Esophagus squamous epithelium (tissue), 4 donors: ENCODE results near the gene CASP14.

Source experiments
- POLR2A ChIP-seq, 4 donors: fragments of 450-650 bp; IDR thresholded peaks; one replicate each; pipeline ENCODE4 v1.6.1; 2017; ENCODE audit warnings: antibody characterized with exemption in 4 of 4, mild to moderate bottlenecking in 4 of 4, moderate library complexity in 3 of 4
- TF ChIP-seq, protein P1 (sequence below), 6 experiments: fragments of 450-650 bp in 4 of 6; fragments of 200-600 bp in 2 of 6; sonication (generic) in 2 of 6; IDR thresholded peaks; one replicate each; pipeline ENCODE4 v1.5.1; 2016 to 2019; ENCODE audit warnings: antibody characterized with exemption in 6 of 6, mild to moderate bottlenecking in 4 of 6, moderate library complexity in 4 of 6

DNA sequence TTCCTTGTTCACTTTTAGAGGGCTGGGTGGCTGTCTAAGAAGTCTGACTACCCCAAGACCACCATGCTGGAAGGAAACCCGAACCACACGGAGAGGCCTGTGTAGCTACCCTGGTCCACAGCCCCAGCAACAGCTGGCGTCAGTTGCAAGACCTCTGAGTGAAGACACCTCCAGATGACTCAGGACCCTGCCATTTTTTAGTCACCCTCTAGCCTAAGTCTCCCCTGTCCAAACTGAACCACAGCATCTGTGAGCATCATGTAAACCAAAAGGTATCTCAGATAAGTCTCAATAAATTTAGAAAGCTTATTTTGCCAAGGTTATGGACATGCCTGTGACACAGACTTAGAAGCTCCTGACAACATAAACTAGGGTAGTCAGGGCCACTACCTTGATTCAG, 55.8 kb downstream of the CASP14 start:
- TF ChIP-seq POLR2A (IDR thresholded peaks at IDR 0.05) = no peak
- TF ChIP-seq, protein P1, sequence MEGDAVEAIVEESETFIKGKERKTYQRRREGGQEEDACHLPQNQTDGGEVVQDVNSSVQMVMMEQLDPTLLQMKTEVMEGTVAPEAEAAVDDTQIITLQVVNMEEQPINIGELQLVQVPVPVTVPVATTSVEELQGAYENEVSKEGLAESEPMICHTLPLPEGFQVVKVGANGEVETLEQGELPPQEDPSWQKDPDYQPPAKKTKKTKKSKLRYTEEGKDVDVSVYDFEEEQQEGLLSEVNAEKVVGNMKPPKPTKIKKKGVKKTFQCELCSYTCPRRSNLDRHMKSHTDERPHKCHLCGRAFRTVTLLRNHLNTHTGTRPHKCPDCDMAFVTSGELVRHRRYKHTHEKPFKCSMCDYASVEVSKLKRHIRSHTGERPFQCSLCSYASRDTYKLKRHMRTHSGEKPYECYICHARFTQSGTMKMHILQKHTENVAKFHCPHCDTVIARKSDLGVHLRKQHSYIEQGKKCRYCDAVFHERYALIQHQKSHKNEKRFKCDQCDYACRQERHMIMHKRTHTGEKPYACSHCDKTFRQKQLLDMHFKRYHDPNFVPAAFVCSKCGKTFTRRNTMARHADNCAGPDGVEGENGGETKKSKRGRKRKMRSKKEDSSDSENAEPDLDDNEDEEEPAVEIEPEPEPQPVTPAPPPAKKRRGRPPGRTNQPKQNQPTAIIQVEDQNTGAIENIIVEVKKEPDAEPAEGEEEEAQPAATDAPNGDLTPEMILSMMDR (IDR thresholded peaks at IDR 0.05) = no peak
